Measurements from ENCODE around the gene RCVRN. TPM values are rescaled to one million over a fixed set of nuclear protein-coding genes. Genes with fewer than 3 reads are reported as not detected.

RCVRN gene
- total and polyA plus RNA-seq, 7 donors = 0.07 to 1.2 (median 0.36) TPM; not detected in 2

DNA sequence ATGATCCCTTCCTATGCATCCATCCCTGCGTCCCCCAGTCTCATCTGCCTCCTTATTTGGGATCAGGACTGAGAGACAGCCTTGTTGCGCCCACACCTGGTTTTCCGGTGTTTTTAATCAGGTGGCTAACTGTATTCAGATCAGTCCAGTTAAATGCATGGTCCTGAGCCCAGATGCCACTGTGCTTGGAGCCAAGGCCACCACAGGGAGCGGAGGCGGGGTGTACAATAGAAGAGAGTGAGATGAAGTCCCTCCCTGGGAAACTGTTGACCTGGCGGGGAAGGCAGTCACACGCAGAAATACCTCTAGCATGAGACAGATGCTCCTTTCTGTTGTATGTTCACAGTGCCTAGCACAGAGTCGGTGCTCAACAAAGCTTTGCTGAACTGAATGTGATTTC is 6.3 kb downstream of the RCVRN start:
- H3K4me3 ChIP-seq = no peak overlapping the region
- TF ChIP-seq EP300 (IDR thresholded peaks at IDR 0.05) (no peak), POLR2AphosphoS5 (IDR thresholded peaks at IDR 0.05) (no peak), POLR2A (IDR thresholded peaks at IDR 0.05) (no peak)
- TF ChIP-seq, protein P1, sequence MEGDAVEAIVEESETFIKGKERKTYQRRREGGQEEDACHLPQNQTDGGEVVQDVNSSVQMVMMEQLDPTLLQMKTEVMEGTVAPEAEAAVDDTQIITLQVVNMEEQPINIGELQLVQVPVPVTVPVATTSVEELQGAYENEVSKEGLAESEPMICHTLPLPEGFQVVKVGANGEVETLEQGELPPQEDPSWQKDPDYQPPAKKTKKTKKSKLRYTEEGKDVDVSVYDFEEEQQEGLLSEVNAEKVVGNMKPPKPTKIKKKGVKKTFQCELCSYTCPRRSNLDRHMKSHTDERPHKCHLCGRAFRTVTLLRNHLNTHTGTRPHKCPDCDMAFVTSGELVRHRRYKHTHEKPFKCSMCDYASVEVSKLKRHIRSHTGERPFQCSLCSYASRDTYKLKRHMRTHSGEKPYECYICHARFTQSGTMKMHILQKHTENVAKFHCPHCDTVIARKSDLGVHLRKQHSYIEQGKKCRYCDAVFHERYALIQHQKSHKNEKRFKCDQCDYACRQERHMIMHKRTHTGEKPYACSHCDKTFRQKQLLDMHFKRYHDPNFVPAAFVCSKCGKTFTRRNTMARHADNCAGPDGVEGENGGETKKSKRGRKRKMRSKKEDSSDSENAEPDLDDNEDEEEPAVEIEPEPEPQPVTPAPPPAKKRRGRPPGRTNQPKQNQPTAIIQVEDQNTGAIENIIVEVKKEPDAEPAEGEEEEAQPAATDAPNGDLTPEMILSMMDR (IDR thresholded peaks at IDR 0.05) = no peak
- H3K36me3 ChIP-seq = no peaks in the 10 kb centered on the region
- WGBS, 2 donors = 90 to 93% methylated on average over 8 of the region's 8 CpGs
- peaks cover 0 to 3% (median 0%) of the 10 kb centered on the region in 4 donors for H3K9me3 ChIP-seq
- H3K4me1 ChIP-seq = peaks cover 0 to 12% (median 2%) of the 10 kb centered on the region in 4 donors
- H3K27me3 ChIP-seq = no peaks in the 10 kb centered on the region
- intact Hi-C loops (cut with DNase I) = no loop called here
- peak; percentile 55 for DNase-seq
- H3K27ac ChIP-seq = peak overlapping the region in 3 of 4 donors; percentile 31 to 67 (median 59)

DNA sequence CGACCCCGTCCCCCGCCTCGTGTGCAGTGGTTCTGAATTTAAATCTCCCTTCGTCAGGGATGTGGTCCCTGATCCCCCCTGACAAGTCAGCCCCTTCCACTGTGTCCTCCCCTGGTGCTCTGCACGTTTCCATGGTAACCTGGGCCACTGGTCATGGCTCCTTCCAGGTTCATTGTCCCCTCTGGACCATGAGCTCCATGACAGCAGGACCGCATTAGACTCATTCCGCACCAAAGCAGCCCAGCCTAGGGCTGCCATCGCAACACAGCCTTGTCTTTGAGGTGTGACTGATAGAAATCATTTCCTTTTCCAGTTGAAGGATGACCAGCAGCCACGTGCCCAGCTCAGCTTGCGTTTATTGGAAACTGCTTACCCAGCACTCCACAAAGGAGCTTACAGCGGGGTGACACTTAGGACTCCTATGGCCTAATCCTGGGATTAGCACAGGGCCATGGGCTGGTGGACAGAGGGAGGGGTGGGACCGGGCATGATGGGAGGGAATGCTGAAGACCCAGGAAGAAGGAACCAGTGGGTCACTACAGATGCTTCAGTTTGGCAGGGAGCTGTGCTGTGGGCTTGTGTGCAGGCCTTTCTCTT is 7.6 kb downstream of the RCVRN start:
- Histone ChIP-seq H3K27ac (no peak overlapping the region), H3K4me3 (no peak overlapping the region), H3K4me1 (peaks cover 0 to 12% (median 2%) of the 10 kb centered on the region in 4 donors), H3K36me3 (no peaks in the 10 kb centered on the region), H3K9me3 (peaks cover 0 to 3% (median 0%) of the 10 kb centered on the region in 4 donors), H3K27me3 (no peaks in the 10 kb centered on the region)
- TF ChIP-seq POLR2AphosphoS5 (IDR thresholded peaks at IDR 0.05) = no peak
- no peak for TF ChIP-seq EP300 (IDR thresholded peaks at IDR 0.05)
- TF ChIP-seq POLR2A (IDR thresholded peaks at IDR 0.05) = no peak
- TF ChIP-seq, protein P1 (IDR thresholded peaks at IDR 0.05) = no peak
- intact Hi-C loops (cut with DNase I) = no loop called here
- WGBS, 2 donors = 80 to 86% methylated on average over 13 of the region's 13 CpGs
- DNase-seq = no peak

DNA sequence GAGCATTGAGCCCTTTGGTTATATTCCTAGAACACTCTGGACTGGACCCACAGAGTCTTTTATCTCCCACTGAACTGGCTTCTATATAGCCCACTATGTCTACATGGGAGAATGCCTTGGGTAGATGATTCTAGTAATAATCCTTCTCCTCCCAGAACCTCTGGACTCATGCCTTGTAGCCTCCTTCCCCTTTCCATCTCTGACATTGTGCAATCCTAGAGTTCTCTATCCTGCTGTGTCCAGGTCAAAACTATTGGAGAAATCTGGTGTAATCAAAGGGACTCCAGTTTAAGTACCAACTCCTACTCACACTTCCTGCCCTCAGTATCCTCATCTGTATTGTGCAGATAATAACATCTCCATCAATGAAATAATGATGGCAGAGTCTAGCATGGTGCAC is 9.1 kb downstream of the RCVRN start:
- DNase-seq = no peak
- H3K27me3 ChIP-seq = no peaks in the 10 kb centered on the region
- TF ChIP-seq POLR2AphosphoS5 (IDR thresholded peaks at IDR 0.05) (no peak), EP300 (IDR thresholded peaks at IDR 0.05) (no peak), POLR2A (IDR thresholded peaks at IDR 0.05) (no peak)
- TF ChIP-seq, protein P1 (IDR thresholded peaks at IDR 0.05) = no peak
- H3K27ac ChIP-seq = no peak overlapping the region
- intact Hi-C loops (cut with DNase I) = no loop called here
- H3K4me3 ChIP-seq = no peak overlapping the region
- H3K36me3 ChIP-seq = no peaks in the 10 kb centered on the region
- peaks cover 0 to 12% (median 0%) of the 10 kb centered on the region in 4 donors for H3K4me1 ChIP-seq
- H3K9me3 ChIP-seq = peaks cover 0 to 3% (median 0%) of the 10 kb centered on the region in 4 donors

DNA sequence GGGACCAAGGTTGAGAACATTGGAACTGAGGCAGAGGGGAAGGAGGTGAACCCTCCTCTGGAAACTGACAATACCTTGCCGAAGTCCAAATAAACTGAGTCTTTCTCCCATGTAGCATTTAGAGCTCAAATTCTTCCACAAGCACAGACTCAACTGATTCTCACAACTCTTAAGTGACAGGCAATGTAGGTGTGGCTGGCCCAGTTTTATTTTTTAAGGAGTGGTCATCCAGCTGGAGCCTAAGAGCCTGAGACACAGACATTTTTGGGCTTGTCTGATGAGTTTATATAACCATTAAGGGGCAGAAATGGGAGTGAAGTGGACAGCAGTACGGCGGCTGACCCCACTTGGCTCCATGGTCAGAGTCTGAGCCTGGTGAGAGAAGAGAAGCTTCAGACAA is 10.8 kb downstream of the RCVRN start:
- H3K4me3 ChIP-seq = no peak overlapping the region
- no peak for DNase-seq
- intact Hi-C loops (cut with DNase I) = no loop called here
- H3K27ac ChIP-seq = no peak overlapping the region
- WGBS, 2 donors = 92 to 96% methylated on average over 3 of the region's 3 CpGs
- no peaks in the 10 kb centered on the region for H3K36me3 ChIP-seq
- no peaks in the 10 kb centered on the region for H3K27me3 ChIP-seq
- TF ChIP-seq POLR2A (IDR thresholded peaks at IDR 0.05) (no peak), POLR2AphosphoS5 (IDR thresholded peaks at IDR 0.05) (no peak), EP300 (IDR thresholded peaks at IDR 0.05) (no peak)
- TF ChIP-seq, protein P1 (IDR thresholded peaks at IDR 0.05) = no peak
- peaks cover 0 to 3% (median 0%) of the 10 kb centered on the region in 4 donors for H3K9me3 ChIP-seq
- peaks cover 0 to 1% (median 0%) of the 10 kb centered on the region in 4 donors for H3K4me1 ChIP-seq
